Measurements from ENCODE around the gene SOBP.

DNA sequence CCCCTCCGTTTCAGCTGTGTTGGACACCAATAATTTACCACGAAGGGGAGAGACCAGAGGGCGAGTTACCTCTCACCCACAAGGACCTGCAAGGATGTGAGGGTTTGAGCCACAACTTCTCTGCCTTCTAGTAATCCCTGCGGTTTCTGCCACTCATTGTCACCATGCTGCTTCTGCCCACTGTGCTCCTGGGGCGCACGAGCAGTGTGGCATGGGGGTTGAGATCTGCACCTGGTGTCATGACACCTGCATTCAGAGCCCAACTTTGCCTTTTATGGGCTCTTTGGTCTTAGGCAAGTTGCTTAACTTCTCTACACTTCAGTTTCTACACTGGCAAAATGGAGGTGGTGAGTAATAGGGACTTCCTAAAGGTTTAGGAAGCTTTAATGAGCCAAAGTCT lies 84.9 kb downstream of the SOBP start:
- TF ChIP-seq, protein P1, sequence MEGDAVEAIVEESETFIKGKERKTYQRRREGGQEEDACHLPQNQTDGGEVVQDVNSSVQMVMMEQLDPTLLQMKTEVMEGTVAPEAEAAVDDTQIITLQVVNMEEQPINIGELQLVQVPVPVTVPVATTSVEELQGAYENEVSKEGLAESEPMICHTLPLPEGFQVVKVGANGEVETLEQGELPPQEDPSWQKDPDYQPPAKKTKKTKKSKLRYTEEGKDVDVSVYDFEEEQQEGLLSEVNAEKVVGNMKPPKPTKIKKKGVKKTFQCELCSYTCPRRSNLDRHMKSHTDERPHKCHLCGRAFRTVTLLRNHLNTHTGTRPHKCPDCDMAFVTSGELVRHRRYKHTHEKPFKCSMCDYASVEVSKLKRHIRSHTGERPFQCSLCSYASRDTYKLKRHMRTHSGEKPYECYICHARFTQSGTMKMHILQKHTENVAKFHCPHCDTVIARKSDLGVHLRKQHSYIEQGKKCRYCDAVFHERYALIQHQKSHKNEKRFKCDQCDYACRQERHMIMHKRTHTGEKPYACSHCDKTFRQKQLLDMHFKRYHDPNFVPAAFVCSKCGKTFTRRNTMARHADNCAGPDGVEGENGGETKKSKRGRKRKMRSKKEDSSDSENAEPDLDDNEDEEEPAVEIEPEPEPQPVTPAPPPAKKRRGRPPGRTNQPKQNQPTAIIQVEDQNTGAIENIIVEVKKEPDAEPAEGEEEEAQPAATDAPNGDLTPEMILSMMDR (IDR thresholded peaks at IDR 0.05; ENCODE audit: borderline replicate concordance, extremely low read depth, low read length, poor library complexity, severe bottlenecking), result no peak
- TF ChIP-seq EZH2 (IDR thresholded peaks at IDR 0.05; ENCODE audit: borderline replicate concordance, low read depth, low read length, severe bottlenecking), result no peak
